IPS DF 6.9 (cell line): ENCODE results near the gene MAN2B1.

ENCODE experiments used
- DNase-seq: peaks from one replicate; pipeline ENCODE4 v3.0.0-alpha.2; 2013; ENCODE audit warnings: low read depth, low spot score
- H3K27ac ChIP-seq: one replicate; pipeline ENCODE4 v1.5.1; 2013; ENCODE audit warnings: low read length, control low read depth
- H3K27me3 ChIP-seq: 2 replicates; pipeline ENCODE4 v1.6.1; 2013; ENCODE audit warnings: mild to moderate bottlenecking, low read length; ENCODE audit not compliant: control insufficient read depth, insufficient read depth
- H3K36me3 ChIP-seq: 2 replicates; pipeline ENCODE4 v1.6.1; 2013; ENCODE audit warnings: low read length; ENCODE audit not compliant: control insufficient read depth, insufficient read depth
- H3K4me1 ChIP-seq: 2 replicates; pipeline ENCODE4 v1.6.1; 2013; ENCODE audit warnings: low read length; ENCODE audit not compliant: control insufficient read depth, insufficient read depth
- H3K4me3 ChIP-seq: 2 replicates; pipeline ENCODE4 v1.5.1; 2013; ENCODE audit warnings: mild to moderate bottlenecking, low read length
- H3K9me3 ChIP-seq: 2 replicates; pipeline ENCODE4 v1.6.1; 2013; ENCODE audit warnings: low read length, inconsistent platforms; ENCODE audit not compliant: control insufficient read depth, insufficient read depth
- WGBS: extraction: QIAGEN DNeasy Blood & Tissue Kit; methylation state at CpG from one replicate; pipeline ENCODE4 v1.1.7; 2013; ENCODE audit warnings: mixed read lengths, missing lambda C conversion rate; ENCODE audit not compliant: insufficient read length, insufficient coverage; 5-methylcytosine and 5-hydroxymethylcytosine counted together

The MAN2B1 gene

DNA sequence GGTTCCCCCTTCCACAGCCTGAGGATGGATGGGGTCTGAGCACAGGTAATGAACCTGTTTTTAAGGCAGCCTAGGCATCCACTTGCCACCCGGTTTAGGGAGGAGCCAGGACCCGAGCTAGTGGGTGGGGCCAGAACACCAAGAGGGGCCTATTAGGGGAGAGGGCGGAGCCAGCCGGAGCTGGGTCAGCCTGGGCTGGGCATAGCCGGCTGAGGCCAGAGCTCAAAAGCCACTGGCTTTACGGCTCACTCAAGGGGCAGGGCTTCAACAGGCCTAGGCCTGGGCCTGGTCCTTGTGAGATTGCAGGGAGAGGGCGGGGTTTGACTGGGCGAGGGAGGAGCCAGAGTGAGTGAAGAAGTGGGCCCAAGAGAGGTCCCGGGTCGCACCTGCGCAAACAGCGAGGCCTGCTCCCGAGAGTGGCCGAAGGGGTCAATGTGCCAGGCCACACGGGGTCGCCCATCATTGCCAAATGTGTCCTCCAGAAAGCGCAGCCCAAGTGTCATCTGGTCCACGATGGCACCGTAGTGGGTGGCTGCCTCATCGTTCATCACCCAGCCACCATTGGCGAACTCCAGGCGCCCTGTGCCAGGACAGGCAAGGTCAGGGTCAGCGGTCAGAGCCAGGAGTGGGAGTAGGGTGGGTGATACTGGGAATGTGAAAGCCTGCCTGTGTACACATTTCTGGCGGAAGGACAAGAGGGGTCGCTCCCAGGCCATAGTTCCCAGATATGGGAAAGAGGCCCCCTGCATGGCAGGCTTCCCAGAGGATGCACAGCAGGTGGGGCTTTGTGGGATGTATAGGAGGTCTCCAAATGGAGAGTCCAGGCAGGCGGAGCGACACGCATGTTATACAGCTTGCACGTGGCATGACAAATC, 1.9 kb downstream of the MAN2B1 start:
- Histone ChIP-seq H3K4me3 (no peak overlapping the region), H3K27ac (no peak overlapping the region), H3K9me3 (no peaks in the 10 kb centered on the region), H3K4me1 (peaks cover 3% of the 10 kb centered on the region; the same call in 1 of the 2 replicates), H3K27me3 (no peaks in the 10 kb centered on the region), H3K36me3 (peaks cover 9% of the 10 kb centered on the region; the same call in 1 of the 2 replicates)
- peak; percentile 90 for DNase-seq
- no CpG with 5 or more reads among the region's 29 CpGs for WGBS

DNA sequence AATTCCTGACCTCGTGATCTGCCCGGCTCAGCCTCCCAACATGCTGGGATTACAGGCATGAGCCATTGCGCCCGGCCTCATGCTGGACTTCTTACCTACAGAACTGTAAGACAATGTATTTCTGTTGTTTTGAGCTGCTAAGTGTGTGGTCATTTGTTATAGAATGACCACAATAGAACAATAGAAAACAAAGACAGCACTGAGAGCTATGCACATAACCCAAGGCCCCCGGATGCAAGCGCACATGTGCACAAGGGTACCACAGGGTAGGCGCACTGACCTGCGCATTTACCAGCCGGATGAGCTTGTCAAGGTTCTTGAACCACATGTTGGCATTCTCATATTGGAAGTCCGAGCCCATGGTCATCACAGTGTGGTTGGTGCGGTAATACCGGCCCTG, 5.6 kb downstream of the MAN2B1 start:
- WGBS, result no CpG with 5 or more reads among the region's 12 CpGs
- no peak overlapping the region for H3K4me3 ChIP-seq
- H3K36me3 ChIP-seq, result peaks cover 9% of the 10 kb centered on the region; the same call in 1 of the 2 replicates

DNA sequence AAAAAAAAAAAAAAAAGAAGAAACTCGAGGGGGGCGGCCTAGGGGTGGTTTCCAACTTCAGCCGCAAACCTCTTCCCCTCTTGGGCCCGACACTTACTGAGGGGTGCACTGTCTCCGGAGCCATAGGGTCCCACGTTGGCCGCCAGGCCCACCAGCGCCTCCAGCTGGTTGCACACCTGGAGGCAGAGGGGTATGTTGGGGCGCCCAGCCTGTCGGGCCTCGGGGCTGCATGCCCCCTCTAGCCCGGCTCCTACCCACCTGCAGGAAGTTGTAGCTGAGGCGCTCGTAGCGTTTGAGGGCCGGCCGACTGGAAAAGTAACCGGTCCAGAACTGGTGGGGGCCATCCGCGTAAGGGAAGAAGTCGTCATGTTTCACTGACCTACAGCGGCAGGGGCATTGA, 8.6 kb downstream of the MAN2B1 start:
- Histone ChIP-seq H3K4me3 (no peak overlapping the region), H3K27ac (no peak overlapping the region), H3K9me3 (no peaks in the 10 kb centered on the region), H3K4me1 (no peaks in the 10 kb centered on the region), H3K36me3 (peaks cover 8% of the 10 kb centered on the region; the same call in 1 of the 2 replicates), H3K27me3 (no peaks in the 10 kb centered on the region)
- DNase-seq, result no peak
- no CpG with 5 or more reads among the region's 22 CpGs for WGBS

More for the DNA sequence above, 5.6 kb downstream of the MAN2B1 start:
- Histone ChIP-seq H3K27ac (no peak overlapping the region), H3K27me3 (no peaks in the 10 kb centered on the region), H3K4me1 (peaks cover 3% of the 10 kb centered on the region; the same call in 1 of the 2 replicates), H3K9me3 (no peaks in the 10 kb centered on the region)
- DNase-seq, result no peak

DNA sequence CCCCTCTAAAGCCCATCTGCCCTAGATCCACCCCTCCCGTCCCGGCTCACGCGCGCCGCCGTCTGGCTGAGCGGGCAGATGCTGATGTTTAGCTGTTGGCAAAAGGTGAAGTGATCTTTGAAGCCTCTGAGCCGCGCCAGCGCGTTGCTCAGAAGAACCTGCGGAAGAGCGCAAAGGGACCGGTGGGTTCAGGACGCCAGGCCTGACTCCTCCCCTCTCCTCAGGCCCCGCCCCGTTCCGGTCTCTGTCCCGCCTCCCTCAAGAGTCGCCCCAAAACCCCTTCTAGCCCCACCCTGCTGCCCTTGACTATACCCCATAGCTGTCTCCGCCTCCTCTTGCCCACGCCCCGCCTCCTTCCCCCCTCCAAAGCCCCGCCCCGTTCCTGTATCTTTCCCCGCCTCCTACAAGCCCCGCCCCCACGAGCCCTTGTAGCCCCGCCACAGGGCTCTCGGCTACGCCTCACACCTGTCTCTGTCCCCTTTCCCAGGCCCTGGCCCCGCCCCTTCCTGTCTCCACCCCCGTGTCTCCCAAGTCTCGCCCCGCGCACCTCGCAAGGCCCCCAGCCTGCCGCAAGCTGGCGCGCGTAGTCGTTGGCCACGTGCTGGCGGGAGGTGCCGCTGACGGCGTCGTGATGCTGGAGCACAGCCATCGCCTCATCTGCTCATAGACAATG, 9.5 kb downstream of the MAN2B1 start:
- no peak for DNase-seq
- Histone ChIP-seq H3K9me3 (no peaks in the 10 kb centered on the region), H3K4me1 (no peaks in the 10 kb centered on the region), H3K27me3 (no peaks in the 10 kb centered on the region), H3K36me3 (peaks cover 8% of the 10 kb centered on the region; the same call in 1 of the 2 replicates), H3K4me3 (no peak overlapping the region), H3K27ac (no peak overlapping the region)
- no CpG with 5 or more reads among the region's 50 CpGs for WGBS

DNA sequence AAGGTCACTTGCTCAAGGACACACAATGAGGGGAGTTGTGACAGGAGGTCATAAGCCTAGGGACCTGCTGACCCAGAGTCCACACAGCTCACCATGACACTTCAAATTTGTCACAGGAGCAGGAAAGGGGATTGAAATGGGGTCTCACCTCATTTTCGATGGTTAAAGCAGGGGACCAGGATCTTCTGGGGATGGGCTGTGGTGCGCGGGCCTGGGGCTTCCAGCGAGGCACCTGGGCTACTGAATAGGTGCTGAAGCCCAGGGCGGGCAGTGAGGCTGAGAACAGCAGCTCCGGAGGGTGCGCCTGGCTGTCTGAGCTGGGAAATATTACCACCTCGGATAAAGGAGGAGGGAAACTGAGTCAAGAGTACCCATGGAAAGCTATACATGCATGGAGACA, 11.0 kb downstream of the MAN2B1 start:
- WGBS, result no CpG with 5 or more reads among the region's 8 CpGs
- Histone ChIP-seq H3K36me3 (peaks cover 2% of the 10 kb centered on the region; the same call in 1 of the 2 replicates), H3K9me3 (no peaks in the 10 kb centered on the region), H3K27me3 (no peaks in the 10 kb centered on the region), H3K27ac (no peak overlapping the region), H3K4me1 (no peaks in the 10 kb centered on the region), H3K4me3 (no peak overlapping the region)
- DNase-seq, result no peak

DNA sequence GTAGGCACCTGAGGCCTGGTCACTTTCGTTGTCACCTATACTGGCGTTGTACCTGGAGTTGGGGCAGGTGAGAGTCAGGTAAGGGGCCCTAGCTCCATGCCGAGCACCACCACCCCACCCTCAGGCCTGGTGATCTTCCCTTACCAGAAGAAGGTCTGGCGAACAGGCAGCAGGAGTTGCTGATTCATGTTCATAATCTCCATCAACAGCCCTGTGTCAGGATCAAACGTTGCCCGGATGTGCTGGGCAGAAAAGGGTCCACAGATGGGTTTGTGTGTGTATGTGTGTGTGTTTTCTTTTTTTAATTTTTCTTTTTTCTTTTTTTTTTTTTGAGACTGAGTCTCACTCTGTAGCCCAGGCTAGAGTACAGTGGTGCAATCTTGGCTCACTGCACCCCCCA, 14.3 kb downstream of the MAN2B1 start:
- no peak overlapping the region for H3K27ac ChIP-seq
- H3K4me3 ChIP-seq, result no peak overlapping the region
- no CpG with 5 or more reads among the region's 6 CpGs for WGBS
- no peaks in the 10 kb centered on the region for H3K9me3 ChIP-seq
- no peak for DNase-seq
- no peaks in the 10 kb centered on the region for H3K27me3 ChIP-seq
- no peaks in the 10 kb centered on the region for H3K4me1 ChIP-seq
- peaks cover 2% of the 10 kb centered on the region; the same call in 1 of the 2 replicates for H3K36me3 ChIP-seq

DNA sequence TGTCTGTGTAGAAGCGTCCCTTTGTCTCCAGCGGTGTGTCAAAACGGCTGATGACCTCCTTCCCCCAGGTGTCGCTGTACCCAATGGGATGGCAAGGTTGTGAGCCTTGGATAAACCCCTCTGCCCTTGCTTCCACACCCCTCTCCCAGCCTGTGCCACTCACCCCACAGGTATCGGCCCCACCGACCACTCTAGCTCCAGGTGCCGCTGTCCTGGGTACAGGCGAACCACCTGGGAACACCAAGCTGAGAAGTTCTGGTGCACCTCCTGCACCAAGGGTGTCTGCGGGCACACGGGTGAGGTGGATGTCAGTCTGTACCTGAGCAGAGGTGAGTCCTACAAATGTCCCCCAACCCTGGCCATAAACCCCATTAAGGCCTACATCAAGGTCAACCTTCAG, 16.6 kb downstream of the MAN2B1 start:
- Histone ChIP-seq H3K4me3 (no peak overlapping the region), H3K27ac (no peak overlapping the region), H3K4me1 (no peaks in the 10 kb centered on the region), H3K36me3 (no peaks in the 10 kb centered on the region), H3K9me3 (no peaks in the 10 kb centered on the region), H3K27me3 (no peaks in the 10 kb centered on the region)
- no CpG with 5 or more reads among the region's 10 CpGs for WGBS
- no peak for DNase-seq

DNA sequence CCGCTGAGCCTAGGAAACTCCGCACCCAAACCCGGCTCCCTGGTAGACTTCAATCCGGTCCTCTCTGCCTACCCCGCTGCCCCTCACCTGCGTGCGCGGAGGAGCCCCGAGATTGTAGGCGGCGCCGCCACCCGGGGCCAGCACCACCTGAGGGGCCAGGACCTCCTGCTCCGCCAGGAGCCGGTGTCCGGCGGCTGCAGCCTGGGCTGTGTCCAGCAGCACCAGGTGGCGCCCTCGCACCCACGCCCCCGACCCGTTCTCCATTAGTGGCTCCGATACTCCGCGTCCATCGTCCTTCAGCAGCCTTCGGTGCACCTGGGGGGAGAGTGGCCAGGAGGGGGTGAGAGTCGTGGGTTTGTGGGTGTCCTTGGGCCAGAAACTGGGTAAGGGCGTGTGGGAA, 18.5 kb downstream of the MAN2B1 start:
- Histone ChIP-seq H3K27ac (no peak overlapping the region), H3K9me3 (no peaks in the 10 kb centered on the region), H3K4me1 (no peaks in the 10 kb centered on the region), H3K4me3 (no peak overlapping the region), H3K27me3 (no peaks in the 10 kb centered on the region), H3K36me3 (no peaks in the 10 kb centered on the region)
- WGBS, result 100% methylated on average over 1 of the region's 29 CpGs
- DNase-seq, result no peak

DNA sequence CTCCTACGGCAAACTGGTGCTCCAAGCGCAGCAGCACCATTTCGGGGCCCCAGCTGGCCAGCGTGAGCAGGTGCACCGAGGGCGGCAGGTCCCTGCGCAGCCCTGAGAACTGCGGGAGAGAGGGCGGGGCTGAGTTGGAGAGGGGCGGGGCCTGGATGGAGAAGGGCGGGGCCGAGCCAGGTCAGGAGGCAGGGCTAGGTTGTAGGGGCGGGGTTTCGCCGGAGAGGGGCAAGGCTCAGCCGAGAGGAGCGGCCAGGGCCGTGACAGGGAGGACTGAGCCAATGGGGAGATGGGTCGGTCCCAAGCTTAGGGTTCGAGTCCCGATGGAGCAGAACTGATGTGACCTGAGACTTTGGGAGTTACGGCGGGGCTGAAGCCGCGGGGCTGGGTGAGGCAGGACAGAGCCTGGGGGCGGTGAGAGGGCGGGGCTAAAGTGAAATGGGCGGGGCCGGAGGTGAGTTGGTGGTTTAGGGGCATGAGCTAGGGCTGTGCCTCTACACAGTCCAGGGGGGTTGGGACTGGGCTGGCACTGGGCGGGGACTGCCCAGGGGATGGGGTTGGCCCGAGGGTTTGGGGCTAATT, 19.0 kb downstream of the MAN2B1 start:
- WGBS, result no CpG with 5 or more reads among the region's 31 CpGs
- DNase-seq, result no peak
- no peaks in the 10 kb centered on the region for H3K36me3 ChIP-seq
- H3K4me3 ChIP-seq, result no peak overlapping the region
- no peaks in the 10 kb centered on the region for H3K4me1 ChIP-seq
- no peaks in the 10 kb centered on the region for H3K27me3 ChIP-seq
- H3K27ac ChIP-seq, result no peak overlapping the region
- no peaks in the 10 kb centered on the region for H3K9me3 ChIP-seq

DNA sequence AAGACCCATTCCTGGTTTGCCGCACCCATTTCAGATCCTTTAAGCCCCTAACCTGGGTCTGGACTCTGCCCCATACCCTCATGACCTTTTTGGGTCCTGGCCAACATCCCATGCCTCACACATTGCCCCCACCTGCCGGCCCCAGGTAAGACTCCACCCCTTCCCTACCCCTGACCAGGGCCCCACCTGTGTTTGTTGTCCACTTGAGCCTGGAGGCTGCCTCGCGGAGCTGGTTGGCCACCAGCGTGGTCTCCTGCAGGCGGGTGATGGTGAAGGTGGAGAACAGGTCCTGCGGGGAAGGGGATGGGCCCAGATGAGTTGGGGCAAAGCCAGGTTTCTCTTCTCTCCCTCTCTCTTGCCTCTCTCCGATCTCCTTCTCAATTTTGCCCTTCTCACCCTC, 19.5 kb downstream of the MAN2B1 start:
- H3K36me3 ChIP-seq, result no peaks in the 10 kb centered on the region
- H3K27ac ChIP-seq, result no peak overlapping the region
- H3K4me3 ChIP-seq, result no peak overlapping the region
- no peak for DNase-seq
- H3K9me3 ChIP-seq, result no peaks in the 10 kb centered on the region
- no peaks in the 10 kb centered on the region for H3K27me3 ChIP-seq
- H3K4me1 ChIP-seq, result no peaks in the 10 kb centered on the region
- no CpG with 5 or more reads among the region's 8 CpGs for WGBS
